Memory B cell (primary cell): ENCODE data around the gene UBA3.

Experiments used
- ATAC-seq: fragments of 150-1000 bp; cut with Tn5 transposase; 2 replicates; pipeline ENCODE4 v1.10.0; 2021; ENCODE audit warnings: low read depth, mild to moderate bottlenecking, moderate library complexity
- DNase-seq, 2 donors: peaks; one replicate each; pipeline ENCODE4 v3.0.0; 2022; ENCODE audit warnings: low spot score in 2 of 2
- H3K27ac Mint-ChIP-seq: one replicate; pipeline ENCODE4 v1.8.0; 2022; ENCODE audit warnings: mild to moderate bottlenecking, moderate library complexity, mixed read lengths
- H3K27me3 Mint-ChIP-seq: one replicate; pipeline ENCODE4 v1.8.0; 2022; ENCODE audit warnings: mixed read lengths
- H3K36me3 Mint-ChIP-seq: one replicate; pipeline ENCODE4 v1.8.0; 2022; ENCODE audit warnings: mild to moderate bottlenecking, mixed read lengths
- H3K4me1 Mint-ChIP-seq: one replicate; pipeline ENCODE4 v1.8.0; 2022; ENCODE audit warnings: mixed read lengths
- H3K4me3 Mint-ChIP-seq: one replicate; pipeline ENCODE4 v1.8.0; 2022; ENCODE audit warnings: mild to moderate bottlenecking, moderate library complexity, mixed read lengths
- H3K9me3 Mint-ChIP-seq: one replicate; pipeline ENCODE4 v1.8.0; 2022; ENCODE audit warnings: mixed read lengths

Gene UBA3

DNA sequence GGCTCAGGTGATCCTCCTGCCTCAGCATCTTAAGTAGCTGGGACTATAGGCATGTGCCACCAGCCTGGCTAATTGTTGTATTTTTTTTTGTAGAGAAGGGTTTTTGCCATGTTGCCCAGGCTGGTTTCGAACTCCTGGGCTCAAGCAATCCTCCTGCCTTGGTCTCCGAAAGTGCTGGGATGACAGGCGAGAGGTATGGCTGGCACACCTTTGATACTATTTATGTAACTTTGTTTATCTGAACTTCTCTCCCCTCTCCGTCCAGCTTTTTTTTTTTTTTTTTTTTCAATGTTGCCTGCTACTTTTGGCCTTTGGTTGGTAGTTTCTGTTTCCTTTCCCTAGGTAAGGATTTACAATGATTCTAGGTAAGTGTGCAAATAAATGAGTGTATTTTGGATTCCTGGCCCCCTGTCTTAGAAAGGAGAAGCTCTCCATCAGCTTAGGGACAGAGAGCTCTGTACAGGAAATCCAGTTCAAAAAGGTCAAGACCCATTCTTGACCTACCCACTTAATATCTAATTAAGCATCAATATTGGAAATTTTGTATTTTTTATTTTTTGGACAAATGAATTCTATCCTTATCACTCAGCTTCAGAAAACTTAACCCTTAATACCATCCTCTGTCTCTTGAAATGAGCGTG, 11.3 kb upstream of the UBA3 start:
- H3K36me3 Mint-ChIP-seq: peaks cover 13% of the 10 kb centered on the region
- peaks cover 62% of the 10 kb centered on the region for H3K4me1 Mint-ChIP-seq
- no peaks in the 10 kb centered on the region for H3K9me3 Mint-ChIP-seq
- H3K27me3 Mint-ChIP-seq: no peaks in the 10 kb centered on the region
- H3K27ac Mint-ChIP-seq: peak overlapping the region; percentile 89
- peak overlapping the region; percentile 79 for H3K4me3 Mint-ChIP-seq
- no peak for DNase-seq
- peak; percentile 12 for ATAC-seq

DNA sequence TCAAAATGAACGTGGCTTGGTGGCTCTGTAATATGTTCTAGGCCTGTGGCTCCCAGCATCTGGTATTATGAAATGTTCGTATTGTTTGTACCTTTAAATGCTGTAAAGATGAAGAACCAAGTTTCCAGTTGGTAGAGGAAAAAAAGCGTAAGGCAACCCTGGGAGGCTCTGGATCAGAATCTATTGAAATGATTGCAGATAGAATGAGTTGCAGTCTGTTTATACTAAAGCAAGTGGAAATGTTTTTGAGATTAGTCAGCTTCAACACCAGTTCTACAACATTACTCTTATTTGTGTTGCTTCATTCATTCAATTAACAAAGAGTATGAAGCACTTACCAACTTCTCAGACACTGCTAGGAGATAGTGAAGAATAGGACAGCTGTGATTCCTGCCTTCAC, 9.9 kb upstream of the UBA3 start:
- Mint-ChIP-seq H3K9me3 (no peaks in the 10 kb centered on the region), H3K36me3 (peaks cover 12% of the 10 kb centered on the region), H3K27ac (peak overlapping the region; percentile 89), H3K4me3 (peak overlapping the region; percentile 59), H3K27me3 (no peaks in the 10 kb centered on the region), H3K4me1 (peaks cover 58% of the 10 kb centered on the region)
- ATAC-seq (no peak), DNase-seq (no peak)

DNA sequence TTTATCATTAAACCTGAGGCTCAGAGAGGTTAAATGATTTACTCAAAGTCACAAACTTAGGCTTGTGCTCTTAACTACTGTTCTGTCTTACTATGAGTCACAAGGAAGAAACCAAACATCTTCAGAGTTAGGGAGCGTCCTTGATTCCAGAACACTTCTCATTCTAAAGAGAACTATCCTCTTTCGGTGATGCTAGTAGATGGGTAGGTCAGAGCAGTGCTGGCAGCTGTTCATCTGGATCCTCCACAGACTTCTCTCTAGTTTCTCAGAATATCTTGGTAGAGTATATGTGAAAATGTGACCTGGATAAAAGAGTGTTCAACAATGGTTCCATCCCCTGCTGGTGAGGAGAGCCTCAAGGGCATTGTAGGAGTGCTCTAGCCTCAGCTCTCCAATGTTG, 7.9 kb upstream of the UBA3 start:
- Mint-ChIP-seq H3K9me3 (no peaks in the 10 kb centered on the region), H3K4me3 (peak overlapping the region; percentile 87), H3K36me3 (peaks cover 11% of the 10 kb centered on the region), H3K27ac (peak overlapping the region; percentile 91), H3K27me3 (no peaks in the 10 kb centered on the region), H3K4me1 (peaks cover 50% of the 10 kb centered on the region)
- ATAC-seq (no peak), DNase-seq (no peak)

DNA sequence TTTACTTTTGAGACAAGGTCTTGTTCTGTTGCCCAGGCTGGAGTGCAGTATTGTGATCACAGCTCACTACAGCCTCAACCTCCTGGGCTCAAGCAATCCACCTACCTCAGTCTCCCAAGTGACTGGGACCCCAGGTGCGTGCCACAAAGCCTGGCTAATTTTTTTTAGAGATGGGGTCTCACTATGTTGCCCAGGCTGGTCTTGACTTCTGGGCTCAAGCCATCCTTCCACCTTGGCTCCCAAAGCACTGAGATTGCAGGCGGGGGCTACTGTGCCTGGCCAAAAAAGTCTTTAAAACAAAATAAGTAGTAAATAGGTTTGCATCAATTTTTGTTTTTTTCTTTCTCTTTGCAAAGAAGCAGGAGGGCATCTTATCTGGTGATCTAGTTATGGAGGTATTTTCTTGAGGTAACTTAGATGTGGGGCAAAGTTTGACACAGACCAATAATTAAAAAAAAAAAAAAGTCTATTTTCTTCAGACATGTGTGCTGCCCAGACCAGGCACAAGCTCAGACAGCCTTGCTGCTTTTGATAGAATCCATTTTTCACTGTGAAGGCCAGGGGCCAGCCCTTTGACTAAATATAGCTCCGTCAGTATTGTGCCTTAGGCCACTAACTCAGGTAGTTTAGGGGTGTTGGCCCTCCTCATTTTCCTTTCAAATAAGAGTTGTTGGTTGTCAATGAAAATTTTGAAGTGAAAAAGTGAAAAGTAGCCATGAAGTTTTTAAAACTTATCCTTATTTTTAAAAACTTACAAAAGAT, 7.0 kb upstream of the UBA3 start:
- Mint-ChIP-seq H3K27me3 (no peaks in the 10 kb centered on the region), H3K4me1 (peaks cover 54% of the 10 kb centered on the region), H3K4me3 (peak overlapping the region; percentile 98), H3K27ac (peak overlapping the region; percentile 20), H3K9me3 (no peaks in the 10 kb centered on the region), H3K36me3 (peaks cover 11% of the 10 kb centered on the region)
- DNase-seq (no peak), ATAC-seq (no peak)

DNA sequence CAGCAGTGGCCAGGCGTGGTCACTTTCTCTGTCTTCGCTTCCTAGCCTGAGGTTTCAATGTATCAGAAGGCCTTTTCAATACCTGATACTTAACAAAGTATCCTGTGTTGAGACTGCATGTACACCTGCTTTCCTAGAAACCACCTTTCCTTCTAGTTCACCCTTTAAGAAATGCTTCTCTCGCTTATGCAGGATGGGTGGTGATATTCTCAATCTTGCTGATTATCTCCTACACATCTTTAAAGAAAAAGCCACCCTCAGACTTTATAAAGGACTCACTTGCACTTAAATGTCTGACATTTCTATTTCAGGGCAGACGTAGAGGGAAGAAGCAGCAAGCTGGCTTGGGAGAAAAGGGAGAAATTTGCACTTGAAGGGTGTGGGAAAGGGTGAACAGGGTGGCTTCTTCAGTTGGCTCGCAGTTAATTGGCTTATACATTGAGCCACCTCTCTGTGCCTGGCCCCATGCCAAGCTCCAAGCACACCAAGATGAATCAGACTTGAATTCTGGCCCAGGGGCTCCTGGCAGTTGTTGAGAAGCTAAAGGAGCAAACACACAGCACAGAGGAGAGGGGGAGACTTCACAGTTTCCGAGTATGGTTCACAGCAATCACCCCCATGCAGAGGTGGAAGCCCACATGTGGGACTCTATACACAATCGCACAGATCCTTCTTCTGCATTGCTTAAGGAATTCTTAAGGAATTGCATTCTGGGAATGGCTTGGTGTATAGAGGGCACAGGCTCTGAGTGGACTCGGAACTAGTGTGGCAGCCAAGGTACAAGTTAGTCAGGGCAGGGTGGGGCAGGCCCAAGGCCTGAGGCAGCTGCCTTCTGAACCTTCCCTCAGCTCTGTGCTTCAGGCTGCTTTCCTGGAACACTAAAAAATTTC, 5.9 kb upstream of the UBA3 start:
- ATAC-seq (no peak), DNase-seq (no peak)
- Mint-ChIP-seq H3K36me3 (peaks cover 11% of the 10 kb centered on the region), H3K9me3 (no peaks in the 10 kb centered on the region), H3K4me3 (peak overlapping the region; percentile 98), H3K4me1 (peaks cover 54% of the 10 kb centered on the region), H3K27ac (peak overlapping the region; percentile 99), H3K27me3 (no peaks in the 10 kb centered on the region)

- Mint-ChIP-seq H3K36me3 (peaks cover 7% of the 10 kb centered on the region), H3K4me1 (peaks cover 49% of the 10 kb centered on the region), H3K4me3 (peak overlapping the region; percentile 98), H3K27ac (peak overlapping the region; percentile 99), H3K9me3 (no peaks in the 10 kb centered on the region), H3K27me3 (no peaks in the 10 kb centered on the region)
- DNase-seq (no peak), ATAC-seq (no peak)
These were observed 5.1 kb upstream of the UBA3 start for GRCh38 chr3:69085168-69085832.

DNA sequence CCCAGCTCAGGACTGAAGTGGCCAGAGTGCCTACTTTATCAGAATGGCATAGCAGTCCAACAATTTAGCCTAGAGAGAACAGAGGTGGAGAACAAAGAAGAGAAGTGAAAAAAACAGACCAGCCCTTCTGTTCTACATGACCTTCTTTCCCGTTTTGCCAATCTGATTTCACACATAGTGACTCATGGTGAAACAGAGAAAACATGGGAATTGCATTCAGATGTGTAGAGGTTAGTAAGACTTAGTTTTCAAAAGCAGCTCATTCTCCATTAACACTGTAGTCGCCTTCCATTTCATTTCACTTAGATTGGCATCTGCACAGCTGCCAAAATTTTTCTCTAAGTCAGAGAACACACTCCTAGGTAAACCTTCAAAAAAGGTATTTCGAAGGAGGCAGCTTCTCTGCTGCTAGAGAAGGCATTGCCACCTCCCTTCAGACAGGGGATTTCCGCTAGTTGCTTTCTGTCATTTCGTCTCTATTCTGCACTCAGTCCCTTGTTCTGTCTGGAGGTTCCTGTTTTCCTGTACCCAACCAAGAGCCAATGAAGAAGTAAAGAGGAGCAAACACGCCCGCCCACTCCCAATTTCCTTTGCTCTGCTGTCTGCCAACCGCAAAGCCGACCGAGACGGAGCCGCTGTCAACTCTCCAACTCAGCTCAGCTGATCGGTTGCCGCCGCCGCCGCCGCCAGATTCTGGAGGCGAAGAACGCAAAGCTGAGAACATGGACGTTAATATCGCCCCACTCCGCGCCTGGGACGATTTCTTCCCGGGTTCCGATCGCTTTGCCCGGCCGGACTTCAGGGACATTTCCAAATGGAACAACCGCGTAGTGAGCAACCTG, 4.4 kb upstream of the UBA3 start, which contains the start of gene ARL6IP5:
Gene ARL6IP5 (plus strand): TSS at position 612 of the 842 bp plus-strand sequence. CDS start 111 bp downstream, at position 723.
- Mint-ChIP-seq H3K27ac (peak within 1 kb of the TSS; percentile 99), H3K27me3 (no peaks in the 10 kb centered on the region), H3K4me3 (peak within 1 kb of the TSS; percentile 98), H3K36me3 (peaks cover 5% of the 10 kb centered on the region), H3K9me3 (no peaks in the 10 kb centered on the region), H3K4me1 (peaks cover 42% of the 10 kb centered on the region)
- peak; percentile 79 to 90 for DNase-seq
- peak; percentile 77 for ATAC-seq

DNA sequence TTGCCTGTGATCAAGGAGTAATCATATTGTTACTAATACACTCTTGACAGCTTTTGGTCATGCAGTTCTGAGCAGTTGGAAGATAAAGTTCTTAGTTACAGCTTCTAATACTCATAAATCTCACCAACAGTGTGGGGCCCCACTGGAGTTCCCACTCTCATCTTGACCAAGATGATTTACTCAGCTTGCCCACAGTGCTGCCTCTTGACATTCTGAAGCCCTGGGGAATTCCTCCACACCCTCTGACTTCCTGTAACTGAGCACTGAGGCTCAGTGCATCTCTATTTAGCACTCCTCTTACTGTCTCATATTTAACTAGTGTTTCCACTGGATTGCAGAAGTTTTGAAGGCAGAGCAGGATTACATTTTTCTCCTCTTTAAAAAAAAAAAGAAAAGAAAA, 2.6 kb upstream of the UBA3 start:
- Mint-ChIP-seq H3K27me3 (no peaks in the 10 kb centered on the region), H3K4me1 (peaks cover 38% of the 10 kb centered on the region), H3K36me3 (no peaks in the 10 kb centered on the region), H3K4me3 (peak overlapping the region; percentile 65), H3K27ac (peak overlapping the region; percentile 99), H3K9me3 (no peaks in the 10 kb centered on the region)
- ATAC-seq: peak; percentile 40
- DNase-seq: peak in 1 of 2 donors; percentile 48

- Mint-ChIP-seq H3K27me3 (no peaks in the 10 kb centered on the region), H3K27ac (peak overlapping the region; percentile 99), H3K4me1 (peaks cover 40% of the 10 kb centered on the region), H3K9me3 (no peaks in the 10 kb centered on the region), H3K36me3 (no peaks in the 10 kb centered on the region), H3K4me3 (no peak overlapping the region)
- DNase-seq (no peak), ATAC-seq (no peak)
These were observed 2.2 kb upstream of the UBA3 start for GRCh38 chr3:69082361-69082760.

DNA sequence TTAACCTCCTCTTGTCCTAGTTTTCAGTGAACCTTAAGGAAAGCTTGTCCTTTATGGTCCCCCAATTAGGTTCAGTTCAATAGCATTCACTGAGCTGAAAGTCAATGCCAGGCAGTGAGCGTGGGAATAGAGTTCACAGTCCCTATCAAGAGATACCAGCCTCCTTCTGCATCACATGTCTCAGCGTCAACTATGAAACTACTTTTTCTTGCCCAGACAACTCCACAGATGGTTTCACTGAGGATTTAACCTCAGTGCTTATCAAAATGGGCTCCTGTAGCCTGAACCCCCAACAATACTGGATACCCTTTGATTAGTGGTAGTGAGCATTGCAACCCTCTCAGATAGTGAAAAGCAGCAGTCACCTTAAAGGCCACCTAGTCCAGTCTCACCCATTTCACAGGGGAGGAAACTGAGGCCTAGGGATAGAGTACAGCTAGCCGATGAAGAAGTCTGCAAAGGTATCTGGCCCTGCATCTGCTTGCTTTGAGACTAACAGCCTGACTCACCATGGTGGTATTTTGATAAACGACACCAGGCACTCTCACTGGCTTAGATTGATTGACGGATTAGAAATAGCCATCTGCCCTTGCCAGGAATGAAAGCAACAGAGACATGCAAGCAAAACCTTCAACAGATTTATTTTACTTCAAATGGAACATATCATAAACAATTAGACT, 1.6 kb upstream of the UBA3 start:
- Mint-ChIP-seq H3K9me3 (no peaks in the 10 kb centered on the region), H3K27me3 (no peaks in the 10 kb centered on the region), H3K4me3 (peak overlapping the region; percentile 47), H3K36me3 (peaks cover under 1% of the 10 kb centered on the region), H3K27ac (peak overlapping the region; percentile 99), H3K4me1 (peaks cover 40% of the 10 kb centered on the region)
- DNase-seq (no peak), ATAC-seq (no peak)

DNA sequence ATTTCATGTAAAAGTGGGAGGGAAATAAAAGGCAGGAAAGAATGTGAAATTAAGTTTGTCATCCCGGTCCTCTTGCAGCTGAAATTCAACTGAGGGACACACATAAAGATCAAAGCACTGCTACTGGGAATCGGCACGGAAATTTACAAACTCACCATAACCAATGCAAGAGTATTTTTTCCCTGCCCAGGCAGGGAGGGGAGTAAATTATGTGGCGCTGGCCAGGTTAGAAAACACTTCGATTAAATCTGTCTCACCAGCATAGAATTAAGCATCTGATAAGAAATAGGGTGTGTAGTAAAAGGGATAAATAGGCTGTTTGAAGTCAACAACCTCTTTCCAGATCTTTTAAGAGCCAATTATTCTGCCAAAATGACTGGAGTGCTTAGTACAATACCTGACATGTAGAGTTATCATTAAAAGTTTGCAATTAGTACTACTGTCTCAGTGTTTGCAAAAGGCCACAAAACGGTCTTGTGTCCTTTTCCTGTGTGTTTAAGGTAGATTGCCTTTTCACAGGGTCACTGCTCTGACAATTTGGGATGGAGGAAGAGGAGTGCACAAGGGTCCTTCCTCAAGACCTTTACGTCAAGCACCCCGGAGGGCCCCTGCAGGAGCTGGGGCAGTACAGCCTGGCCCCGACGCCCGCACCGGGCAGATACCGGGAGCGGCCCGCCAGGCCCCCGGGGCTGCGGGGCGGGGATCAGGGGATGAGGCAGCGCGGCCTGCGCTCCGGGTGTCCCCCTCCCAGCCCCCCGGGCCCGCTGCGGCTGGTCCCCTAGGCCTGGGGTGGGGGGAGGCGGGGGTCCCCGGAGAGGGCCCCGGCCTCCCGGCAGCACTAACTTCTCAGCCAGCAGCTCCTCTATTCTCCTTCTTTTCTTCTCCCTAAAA, 651 bp downstream of the UBA3 start:
- peak overlapping the region; percentile 84 for H3K4me3 Mint-ChIP-seq
- no peak for ATAC-seq
- DNase-seq: no peak
- H3K36me3 Mint-ChIP-seq: peaks cover 2% of the 10 kb centered on the region
- peak overlapping the region; percentile 99 for H3K27ac Mint-ChIP-seq
- peaks cover 35% of the 10 kb centered on the region for H3K4me1 Mint-ChIP-seq
- H3K9me3 Mint-ChIP-seq: no peaks in the 10 kb centered on the region
- no peaks in the 10 kb centered on the region for H3K27me3 Mint-ChIP-seq

DNA sequence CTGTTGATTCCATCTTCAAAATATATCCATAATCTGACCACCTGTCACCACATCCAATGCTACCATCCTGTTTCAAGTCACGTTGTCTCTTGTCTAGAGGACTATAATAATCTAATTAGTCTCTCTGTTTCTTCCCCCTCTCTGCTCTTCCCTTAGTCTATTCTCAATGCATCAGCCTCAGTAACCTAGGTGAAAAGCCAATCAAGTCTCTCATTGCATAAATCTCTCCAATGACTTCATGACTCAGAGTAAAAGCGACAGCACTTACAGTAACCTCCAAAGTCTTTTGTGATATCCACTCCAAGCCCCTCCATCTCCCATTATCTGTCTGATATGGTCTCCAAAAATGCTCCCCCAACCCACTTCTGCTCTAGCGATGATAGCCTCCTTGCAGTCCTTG, 7.2 kb downstream of the UBA3 start:
- H3K27ac Mint-ChIP-seq: peak overlapping the region; percentile 43
- H3K27me3 Mint-ChIP-seq: no peaks in the 10 kb centered on the region
- H3K9me3 Mint-ChIP-seq: no peaks in the 10 kb centered on the region
- H3K36me3 Mint-ChIP-seq: peaks cover 23% of the 10 kb centered on the region
- ATAC-seq (no peak), DNase-seq (no peak)
- no peak overlapping the region for H3K4me3 Mint-ChIP-seq
- H3K4me1 Mint-ChIP-seq: peaks cover 21% of the 10 kb centered on the region
